Activated CD4-positive, alpha-beta T cell treated with anti-CD3 and anti-CD28 coated beads for 4 hours (primary cell): ENCODE measurements around the gene GRIK2.

Source experiments
- DNase-seq, 2 donors: peaks; one replicate each; pipeline ENCODE4 v3.0.0-alpha.2; 2020

The GRIK2 gene

DNA sequence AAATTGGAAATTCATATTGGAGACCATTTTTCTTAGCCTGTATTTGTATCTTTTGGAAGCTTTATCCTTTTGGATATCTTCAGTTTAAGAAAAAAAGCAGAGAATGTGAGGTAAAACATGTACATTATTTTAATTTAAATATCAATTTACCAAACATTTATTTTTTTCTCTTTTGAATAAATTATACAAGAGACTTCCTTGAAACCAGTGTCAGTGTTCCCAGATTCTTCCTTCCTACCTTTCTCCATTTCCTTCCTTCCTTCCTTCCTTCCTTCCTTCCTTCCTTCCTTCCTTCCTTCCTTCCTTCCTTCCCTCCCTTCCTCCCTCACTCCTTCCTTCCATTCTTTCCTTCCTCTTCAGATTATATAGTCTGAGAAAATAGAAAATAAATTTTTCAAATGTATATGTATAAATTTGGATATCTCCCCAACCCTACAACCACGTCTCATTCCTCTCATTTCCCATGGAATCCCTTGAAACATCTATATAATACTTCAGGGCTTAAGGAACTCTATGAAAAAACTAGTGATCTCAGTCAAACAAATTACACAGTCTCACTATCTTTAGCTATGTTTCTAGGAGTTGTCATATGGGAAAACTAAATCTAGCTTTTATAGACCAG lies 528.4 kb downstream of the GRIK2 start:
- DNase-seq: no peak

DNA sequence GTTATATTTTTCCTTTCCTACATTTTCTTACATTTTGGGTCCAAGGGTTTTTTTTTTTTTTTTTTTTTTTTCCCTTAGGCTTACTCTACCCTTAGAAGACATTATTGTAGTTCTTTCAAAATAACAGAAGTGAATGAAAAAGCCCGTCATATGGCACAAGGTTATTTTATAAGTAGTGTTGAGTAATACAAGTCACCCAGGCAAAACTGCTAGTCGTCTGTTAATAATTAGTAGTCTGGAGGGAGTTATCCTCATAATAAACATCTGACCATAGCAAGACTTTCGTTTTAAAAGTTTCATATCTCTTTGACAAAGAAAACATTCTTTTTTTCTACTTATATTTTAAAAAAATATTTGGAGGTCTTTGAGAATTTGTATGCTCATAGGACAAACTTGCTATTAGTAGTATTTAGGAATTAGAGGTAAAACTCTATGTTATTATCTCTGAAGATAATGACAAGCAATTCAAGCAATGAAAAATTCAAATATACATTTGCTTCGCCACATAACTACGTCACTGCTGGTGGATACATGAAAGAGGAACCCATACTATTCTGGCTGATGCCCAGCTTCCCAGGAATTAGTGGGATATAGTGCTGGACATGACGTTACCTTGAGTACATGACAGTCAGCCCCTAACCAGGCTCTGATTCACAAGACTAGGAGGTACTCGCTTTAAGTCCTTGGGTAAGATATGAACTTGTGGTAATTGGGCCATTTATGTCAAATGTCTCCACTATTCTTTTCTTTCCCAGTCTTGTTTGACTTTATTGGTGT lies 532.8 kb downstream of the GRIK2 start:
- no peak for DNase-seq

DNA sequence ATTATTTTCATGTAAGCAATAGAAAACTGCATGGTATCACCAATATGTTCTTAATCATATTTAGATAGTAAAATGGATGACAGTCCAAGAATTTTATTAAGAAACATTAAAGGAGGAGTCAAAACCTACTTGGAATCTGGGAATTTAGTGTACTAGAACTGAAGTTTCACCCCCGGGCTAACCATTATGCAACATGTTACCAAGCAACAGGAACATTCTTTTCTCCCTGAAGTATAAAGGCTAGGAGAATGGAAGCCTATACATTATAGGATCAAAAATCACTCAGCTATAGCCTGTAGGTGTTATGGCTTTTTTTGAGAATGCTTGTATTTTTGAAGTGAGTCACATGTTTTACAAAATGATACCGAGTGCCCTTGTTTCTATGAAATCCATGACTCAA lies 538.3 kb downstream of the GRIK2 start:
- no peak for DNase-seq

DNA sequence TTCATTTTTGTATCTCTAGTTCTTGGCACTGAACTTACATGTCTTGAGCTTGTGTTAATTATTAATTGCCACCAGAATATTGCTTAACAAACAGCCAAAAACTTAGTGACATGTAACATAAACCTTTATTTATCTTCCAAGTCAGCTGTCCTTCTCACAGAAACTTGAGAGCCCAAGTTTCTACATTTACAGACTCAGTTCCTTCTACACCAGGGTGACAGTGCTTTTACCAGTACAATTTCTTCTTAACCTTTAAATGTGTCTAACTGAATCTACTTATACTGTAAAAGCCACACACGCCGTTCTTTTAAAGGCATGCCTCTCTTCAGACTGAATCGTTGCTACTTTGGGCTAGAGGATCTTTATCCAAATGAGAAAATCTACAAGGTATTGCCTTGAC lies 539.2 kb downstream of the GRIK2 start:
- no peak for DNase-seq

DNA sequence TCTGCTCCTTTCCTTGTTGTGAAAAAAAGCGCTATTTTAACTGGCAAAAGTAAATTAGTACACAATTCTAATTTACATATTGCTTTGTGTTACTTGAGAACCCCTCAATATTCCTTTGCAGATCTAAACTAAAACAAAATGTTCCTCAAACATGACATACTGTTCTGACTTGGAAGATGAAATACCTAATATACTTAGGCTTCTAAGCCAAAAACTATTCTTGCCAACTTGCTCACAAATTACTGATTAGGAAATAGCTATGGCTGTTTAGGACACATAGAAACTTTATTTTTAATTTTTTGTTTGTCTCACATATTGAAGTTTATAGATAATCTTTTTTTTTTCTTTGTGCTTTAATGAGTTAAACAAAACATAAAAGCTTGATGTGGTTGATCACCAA lies 542.2 kb downstream of the GRIK2 start:
- no peak for DNase-seq

DNA sequence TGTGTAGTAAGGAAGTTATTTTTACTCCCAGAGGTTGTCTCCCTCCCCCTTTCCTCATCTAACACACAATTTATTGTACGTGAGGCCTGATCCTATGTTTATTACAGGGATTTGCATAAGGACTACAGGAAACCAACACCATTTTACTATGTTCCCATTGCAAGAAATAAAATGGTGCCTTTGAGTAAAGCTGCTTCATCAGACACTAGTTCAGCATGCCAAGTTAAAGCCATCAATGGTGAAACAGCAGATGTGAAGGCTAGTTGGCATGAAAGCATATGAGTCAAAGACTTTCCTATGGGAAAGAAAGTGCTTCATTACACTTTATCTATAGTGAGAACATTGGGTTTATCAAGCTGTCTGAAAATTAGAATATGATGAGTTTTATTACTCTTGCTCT lies 543.0 kb downstream of the GRIK2 start:
- DNase-seq: no peak

DNA sequence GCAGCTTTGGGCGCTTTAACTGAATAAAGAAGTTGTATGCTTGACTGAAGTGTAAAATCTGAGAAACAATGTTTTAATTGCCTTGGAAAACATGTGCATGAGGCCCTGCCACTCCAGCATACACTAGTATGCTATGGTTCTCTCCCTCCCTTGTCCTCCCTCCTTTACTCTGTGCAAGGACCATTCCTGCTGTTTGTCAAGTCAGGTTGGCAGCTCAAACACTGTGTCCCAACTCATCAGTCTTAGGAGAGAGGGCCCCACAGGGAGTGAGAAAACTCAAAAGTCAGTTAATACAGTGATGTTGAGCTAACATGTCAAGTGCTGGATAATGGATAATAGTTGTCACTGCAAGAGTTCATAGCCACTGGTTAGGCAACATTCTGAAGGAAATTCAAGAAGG lies 543.6 kb downstream of the GRIK2 start:
- DNase-seq: no peak

DNA sequence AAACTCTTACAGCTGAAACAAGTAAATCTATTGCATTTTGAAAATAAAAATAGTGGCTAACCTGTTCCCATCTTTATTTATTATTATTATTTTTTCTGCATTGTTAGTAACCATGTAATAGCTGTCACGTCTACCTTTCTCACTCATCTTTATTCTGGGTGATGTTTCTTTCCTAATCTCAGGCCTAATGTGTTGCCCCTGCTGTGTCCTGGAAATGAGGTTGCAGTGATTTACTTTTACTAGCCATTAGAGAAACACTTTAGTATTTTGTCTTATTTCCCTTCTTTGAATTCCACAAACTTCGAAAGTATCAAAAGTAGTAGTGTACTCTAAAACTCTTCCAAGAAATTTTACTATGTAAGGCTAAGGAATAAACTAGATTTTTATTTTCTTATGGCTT lies 546.9 kb downstream of the GRIK2 start:
- DNase-seq: no peak

DNA sequence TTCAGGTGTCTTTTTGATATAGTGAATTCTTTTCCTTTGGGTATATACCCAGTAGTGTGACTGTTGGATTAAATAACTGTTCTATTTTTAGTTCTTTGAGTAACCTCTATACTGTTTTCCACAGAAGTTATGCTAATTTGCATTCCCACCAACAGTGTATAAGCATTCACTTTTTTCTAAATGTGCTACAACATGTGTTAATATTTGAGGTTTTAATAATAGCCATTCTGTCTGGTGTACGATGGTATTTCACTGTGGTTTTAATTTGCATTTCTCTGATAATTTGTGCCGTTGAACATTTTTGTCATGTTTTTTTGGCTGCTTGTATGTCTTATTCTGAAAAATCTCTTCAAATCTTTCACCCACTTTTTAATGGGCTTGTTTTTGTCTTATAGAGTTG lies 563.5 kb downstream of the GRIK2 start:
- no peak for DNase-seq

DNA sequence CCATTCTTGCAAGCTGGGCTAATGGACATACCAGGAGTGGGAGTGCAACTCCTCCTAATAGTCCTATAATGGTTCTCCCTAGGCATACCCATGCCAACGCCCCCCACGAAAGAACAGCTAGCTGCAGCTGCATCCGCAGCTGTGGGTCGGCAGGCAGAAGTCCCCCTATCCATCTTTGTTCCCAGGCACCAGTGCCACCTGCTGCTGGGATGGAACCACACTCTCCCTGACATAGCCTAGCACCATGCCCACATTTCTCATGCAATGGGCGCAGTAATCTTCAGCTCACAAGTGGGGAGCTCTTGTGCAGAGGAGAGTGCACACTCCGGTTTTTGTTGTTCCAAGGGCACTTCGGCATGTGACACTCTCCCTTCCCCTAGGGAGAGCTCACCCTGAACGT lies 567.8 kb downstream of the GRIK2 start:
- DNase-seq: no peak

DNA sequence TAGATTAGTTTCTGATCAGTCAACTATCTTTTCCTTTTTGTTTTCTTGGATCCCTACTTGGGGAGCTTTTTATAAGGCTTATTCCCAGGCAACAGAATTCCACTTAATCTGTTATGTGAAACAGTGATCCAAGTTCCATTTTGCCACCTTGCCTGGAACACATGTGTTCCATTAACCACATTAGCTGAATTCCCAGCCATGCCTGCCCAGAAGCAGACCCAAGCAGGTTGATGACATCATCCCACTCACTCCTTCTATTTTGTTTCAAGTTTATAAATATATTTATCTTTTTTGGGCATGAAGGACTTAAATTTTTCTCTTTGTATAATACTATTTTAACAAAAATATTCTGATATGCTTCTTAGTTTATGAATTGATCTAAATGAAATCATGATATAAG lies 587.4 kb downstream of the GRIK2 start:
- DNase-seq: no peak

DNA sequence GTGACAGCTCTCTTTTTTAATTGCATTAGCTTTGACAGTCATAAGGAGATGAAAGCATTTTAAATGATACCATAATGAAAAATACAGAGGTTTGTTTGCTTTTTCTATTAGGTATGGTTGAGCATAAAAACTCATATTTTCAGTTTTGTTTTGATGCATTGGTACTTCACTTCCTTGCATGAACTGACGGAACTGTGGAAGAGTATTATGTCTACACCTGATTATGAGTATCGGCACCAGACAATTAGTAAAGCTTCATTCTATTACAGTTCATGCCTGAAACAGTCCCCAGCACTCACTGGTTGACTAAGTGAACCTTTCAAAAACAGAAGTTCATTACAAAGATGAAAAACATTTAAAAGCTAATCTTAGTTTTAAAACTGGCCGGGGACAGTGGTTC lies 593.0 kb downstream of the GRIK2 start:
- DNase-seq: no peak

DNA sequence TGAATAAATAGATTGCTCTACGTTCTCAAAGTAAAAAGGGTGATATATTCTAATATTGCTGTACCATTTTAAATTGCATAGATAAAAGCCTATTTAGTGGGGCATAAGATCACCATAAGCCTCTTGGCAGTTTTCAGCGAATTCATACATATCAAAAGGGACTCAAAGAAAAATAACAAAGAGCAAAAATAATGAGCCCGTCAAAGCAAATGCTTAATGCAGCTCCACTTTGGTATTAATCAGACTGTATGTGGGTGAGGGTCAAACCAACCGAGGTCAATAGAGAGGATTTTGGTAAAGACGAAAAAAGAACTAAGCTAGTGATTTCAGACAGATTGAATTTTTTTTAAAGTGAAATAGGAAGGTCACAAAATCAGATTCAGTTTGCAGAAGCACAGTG lies 598.8 kb downstream of the GRIK2 start:
- no peak for DNase-seq

DNA sequence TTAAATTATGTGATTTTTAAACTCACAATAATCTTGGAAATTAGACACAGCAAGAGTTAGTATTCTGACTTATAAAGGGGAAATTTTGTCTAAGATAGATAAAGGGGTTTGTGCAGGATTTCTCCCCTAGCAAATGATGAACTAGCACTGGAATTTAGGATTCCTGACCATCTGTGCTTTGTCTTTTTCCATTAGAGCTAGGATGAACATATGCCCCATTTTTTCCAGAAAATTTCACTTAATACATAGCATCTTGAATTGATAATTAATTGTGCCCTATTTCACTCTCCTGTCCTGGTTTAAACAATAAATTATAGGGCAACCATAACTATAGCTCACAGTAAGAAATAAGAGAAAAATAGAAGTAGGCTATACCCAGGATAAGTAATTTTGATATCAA lies 601.0 kb downstream of the GRIK2 start:
- DNase-seq: no peak

DNA sequence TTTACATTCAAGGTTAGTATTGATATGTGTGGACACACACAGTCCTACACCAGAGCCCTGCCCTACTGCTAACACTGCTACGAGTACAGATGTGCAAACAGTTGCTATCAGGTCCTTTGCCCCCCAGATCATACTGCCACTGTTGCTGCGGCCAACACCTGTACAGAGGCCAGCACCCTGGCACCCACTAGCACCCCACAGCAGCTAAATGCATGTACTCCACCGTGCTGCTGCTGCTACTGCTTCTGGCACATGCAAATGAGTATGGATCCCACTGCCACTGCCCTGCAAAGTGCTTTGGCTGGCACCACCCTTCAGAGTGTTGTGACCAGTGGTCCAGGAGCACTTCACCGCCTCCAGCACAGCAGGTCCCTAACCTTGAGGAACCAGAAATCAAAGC lies 621.9 kb downstream of the GRIK2 start:
- DNase-seq: no peak

DNA sequence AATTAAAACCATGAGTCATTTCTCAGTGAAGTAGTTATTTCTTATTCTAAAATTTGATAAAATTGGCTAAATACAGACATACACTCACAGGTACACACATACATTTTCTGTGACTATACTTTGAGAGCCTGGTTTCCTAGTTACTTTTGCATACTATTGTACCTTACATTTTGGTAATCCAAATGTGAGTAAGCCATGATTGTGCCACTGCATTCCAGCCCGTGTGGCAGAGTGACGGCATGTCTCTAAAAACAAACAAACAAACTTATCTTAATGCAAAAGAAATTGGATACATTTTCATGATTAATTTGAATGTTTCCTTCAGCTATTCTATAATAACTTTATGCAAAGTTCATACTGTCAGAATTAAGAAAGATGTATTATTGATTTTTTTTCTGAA lies 628.8 kb downstream of the GRIK2 start:
- no peak for DNase-seq

DNA sequence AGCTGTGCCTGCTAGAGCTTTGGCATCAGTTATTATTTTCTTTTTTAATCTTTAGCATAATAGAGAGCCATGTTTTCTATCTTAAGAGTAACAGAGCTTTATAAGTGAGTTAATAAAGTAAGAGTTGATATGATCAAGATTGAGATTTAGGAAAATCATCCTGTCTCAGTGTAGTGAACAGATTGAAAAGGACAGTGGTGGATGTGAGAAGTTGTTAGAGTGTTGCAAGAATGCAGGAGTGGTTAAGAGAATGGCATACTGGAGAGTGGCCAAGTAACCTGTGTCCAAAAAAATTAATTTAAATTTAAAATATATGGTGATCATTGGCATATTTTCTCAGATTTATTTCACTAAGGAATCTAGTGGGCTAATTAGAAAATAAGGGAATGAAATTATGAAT lies 629.3 kb downstream of the GRIK2 start:
- no peak for DNase-seq

DNA sequence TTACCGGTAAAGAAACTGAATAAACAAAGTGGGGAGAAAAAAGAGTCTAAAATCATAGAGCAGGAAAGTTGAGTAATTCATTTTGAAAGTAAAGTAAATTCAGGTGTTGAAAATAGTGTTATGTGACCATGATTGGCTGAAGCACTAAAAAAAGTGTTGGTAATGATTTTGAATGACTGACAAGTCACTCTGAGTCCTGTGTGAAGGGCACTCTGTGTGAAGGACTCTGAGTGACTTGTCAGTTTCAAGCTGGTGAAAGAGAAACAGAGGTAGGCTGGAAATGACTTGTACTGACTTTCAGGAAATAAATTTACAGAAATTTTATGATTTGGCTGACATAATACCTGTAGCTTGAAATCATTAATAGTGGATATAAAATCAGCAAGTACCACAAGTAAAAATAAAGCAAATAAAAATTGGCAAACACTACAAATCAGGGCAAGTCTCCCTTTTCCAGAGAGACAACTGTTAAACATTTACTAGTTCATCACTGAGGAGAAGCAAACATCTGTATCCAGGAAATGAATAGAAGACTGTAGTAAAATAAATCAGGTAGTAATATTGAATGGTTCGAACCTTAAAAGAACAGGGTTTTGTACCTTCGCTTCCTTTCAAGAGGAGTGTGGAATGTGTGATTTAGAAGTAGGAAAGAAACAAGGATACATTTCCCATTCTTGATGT lies 630.6 kb downstream of the GRIK2 start:
- no peak for DNase-seq

DNA sequence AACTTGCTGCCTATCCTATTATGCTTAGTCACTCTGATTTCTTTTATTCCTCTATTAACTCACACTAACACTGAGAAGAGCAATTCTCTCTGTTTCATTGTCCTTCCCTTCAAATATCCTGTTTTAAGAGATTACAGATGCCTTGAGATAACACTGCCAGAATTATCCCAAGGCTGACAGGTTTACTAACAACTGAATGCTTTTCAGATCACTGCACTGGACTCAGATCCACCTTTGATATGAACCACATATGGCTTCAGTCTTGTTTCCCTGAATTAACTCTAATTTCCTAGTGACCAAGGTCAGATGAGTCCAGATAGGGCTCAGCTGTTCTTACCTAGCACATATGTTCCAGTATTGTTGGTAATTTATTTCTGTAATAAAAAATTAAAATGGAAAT lies 633.1 kb downstream of the GRIK2 start:
- DNase-seq: no peak

DNA sequence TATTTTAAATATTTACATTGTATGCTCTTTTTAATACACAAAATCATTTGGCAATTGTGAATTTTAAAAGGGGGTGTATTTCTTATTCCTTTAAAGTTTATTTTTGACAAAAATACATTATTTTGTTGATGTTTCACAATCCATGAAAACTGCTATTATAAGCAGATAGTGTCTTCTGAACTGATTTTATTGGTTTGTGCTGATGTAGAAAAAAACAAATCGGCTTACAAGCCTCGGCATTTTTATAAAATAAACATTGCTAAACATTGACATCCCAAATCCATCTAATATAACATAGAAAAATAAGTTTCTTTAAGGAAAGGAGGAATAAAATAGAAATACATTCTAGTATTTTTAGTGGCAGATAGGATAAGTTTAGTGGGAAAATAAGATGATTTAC lies 634.7 kb downstream of the GRIK2 start:
- DNase-seq: no peak

DNA sequence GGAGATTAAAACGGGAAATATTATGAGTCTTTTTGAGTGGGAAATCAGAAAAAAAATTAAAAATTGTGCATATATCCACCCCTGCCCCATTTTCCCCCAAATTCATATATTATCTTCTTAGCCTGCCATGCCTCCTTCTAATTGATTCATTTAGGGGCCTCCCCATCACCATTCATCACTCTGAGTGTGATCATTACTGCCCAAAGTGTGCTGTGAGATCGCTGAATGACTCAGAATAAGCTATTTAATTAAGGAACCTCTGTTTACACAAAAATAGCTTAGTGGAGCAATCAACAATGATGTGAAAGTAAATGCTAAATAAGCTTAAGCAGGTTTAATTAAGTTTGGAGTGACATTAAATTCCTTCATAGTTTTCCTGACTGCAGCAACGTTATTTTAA lies 645.5 kb downstream of the GRIK2 start:
- DNase-seq: no peak

DNA sequence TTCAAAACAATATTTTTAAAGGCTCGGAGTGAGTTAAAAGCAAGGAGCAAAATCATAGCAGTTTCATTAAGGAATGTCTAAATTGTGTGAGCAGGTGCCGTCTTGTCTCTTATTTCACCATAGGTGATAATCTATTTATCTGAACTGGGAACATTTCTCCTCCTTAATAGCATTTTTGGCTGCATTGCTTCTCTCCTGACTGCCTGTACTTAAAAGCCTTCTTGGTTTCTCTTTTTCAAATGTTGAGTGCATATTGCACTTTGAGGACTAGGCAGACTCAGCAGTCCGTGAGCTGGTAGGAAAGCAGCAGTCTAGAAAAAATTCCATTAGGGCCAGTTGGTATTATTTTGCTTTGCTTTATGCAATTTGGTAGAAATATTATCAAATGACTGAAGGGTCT lies 645.9 kb downstream of the GRIK2 start:
- DNase-seq: no peak

DNA sequence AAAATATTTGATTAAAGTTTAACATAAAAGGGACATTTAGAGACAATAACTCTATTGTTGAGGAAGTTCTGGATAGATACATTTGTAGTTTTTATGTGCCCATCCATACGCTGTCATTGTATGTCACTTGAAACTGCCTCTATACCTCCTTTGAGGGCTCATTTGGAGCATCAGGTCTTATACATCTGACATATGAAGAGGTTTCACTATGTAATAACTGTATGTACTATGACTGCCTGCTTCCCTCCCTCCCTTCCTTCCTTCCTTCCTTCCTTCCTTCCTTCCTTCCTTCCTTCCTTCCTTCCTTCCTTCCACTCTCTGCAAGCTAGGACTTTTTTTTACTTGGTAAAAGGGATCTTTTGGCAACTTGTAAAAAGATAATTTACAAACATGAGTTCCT lies 657.5 kb downstream of the GRIK2 start:
- no peak for DNase-seq

DNA sequence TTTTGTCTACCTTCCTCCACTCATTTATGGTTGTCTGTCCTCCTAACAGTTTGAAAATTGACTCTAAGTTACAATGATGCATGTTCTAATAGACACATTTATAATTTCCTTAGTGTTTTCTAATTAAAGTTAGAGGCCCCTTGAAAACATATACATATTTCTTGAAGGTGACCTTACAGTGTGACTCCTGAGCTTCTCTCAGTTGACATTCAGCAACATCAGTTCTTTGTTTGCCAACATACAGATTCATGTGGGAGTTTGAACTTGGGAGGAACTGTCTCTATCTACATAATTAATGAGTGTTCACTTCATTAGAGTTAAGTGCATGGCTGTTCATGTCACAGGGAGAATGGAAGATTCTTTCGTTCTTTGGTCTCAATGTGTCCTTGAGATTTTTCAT lies 658.2 kb downstream of the GRIK2 start:
- no peak for DNase-seq

DNA sequence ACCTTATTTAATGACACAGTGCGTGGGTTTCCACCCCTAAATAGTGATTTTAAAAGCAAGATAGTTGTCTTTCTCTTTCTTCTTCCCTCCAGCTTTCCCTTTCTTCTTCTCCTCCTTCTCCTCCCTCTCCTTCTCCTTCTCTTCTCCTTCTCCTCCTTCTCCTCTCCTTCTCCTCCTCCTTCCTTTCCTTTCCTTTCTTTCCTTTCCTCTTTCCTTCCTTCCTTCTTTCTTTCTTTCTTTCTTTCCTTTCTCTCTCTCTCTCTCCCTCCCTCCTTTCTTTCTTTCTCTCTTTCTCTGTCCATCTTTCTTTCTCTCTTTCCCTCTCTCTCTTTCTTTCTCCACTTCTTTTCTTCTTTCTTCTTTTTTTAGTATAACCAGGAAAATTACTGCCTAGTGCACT lies 670.6 kb downstream of the GRIK2 start:
- DNase-seq: no peak
